Tongue (tissue), 2 donors: ENCODE data around the gene CRB2. TPM values are rescaled to one million over a fixed set of nuclear protein-coding genes. Genes with fewer than 3 reads are reported as not detected.
A peak's percentile ranks its signal among the peaks of the same experiment; 100 is the strongest.

Source experiments
- DNase-seq: peaks from one replicate; pipeline ENCODE4 v3.0.0-alpha.2; 2015
- total RNA-seq: library from RNA; depleted of rRNA; stranded (reverse); fragments of >200 nt; gene quantifications from one replicate; pipeline ENCODE4 v1.2.3, GENCODE V29; 2014

The CRB2 gene
- total RNA-seq, 1 donor from 2014 or later, result 0.72 TPM

- DNase-seq, result peak; percentile 42
Measured at GRCh38 chr9:123406691-123407216, 50.8 kb downstream of the CRB2 start.

GRCh38 chr9:123407217-123407851, 51.3 kb downstream of the CRB2 start:
- DNase-seq, result peak; percentile 54

GRCh38 chr9:123408313-123409262, 52.6 kb downstream of the CRB2 start:
- DNase-seq, result no peak

GRCh38 chr9:123410281-123410910, 54.4 kb downstream of the CRB2 start:
- DNase-seq, result no peak

GRCh38 chr9:123411191-123411590, 55.2 kb downstream of the CRB2 start:
- no peak for DNase-seq

GRCh38 chr9:123411636-123412035, 55.6 kb downstream of the CRB2 start:
- DNase-seq, result no peak

- DNase-seq, result no peak
Measured at GRCh38 chr9:123412171-123412820, 56.3 kb downstream of the CRB2 start.

GRCh38 chr9:123414204-123414603, 58.2 kb downstream of the CRB2 start:
- no peak for DNase-seq

GRCh38 chr9:123414936-123415930, 59.2 kb downstream of the CRB2 start:
- no peak for DNase-seq

GRCh38 chr9:123416176-123416575, 60.2 kb downstream of the CRB2 start:
- no peak for DNase-seq

- no peak for DNase-seq
Measured at GRCh38 chr9:123417289-123418051, 61.5 kb downstream of the CRB2 start.

GRCh38 chr9:123418052-123418430, 62.0 kb downstream of the CRB2 start:
- no peak for DNase-seq

GRCh38 chr9:123418506-123418905, 62.5 kb downstream of the CRB2 start:
- DNase-seq, result no peak

- DNase-seq, result no peak
Measured at GRCh38 chr9:123419091-123419490, 63.1 kb downstream of the CRB2 start.

GRCh38 chr9:123419721-123420591, 64.0 kb downstream of the CRB2 start:
- no peak for DNase-seq

- no peak for DNase-seq
Measured at GRCh38 chr9:123420592-123421111, 64.7 kb downstream of the CRB2 start.

- no peak for DNase-seq
Measured at GRCh38 chr9:123421186-123421585, 65.2 kb downstream of the CRB2 start.

GRCh38 chr9:123421801-123422455, 65.9 kb downstream of the CRB2 start:
- no peak for DNase-seq
